Measurements from ENCODE around the gene MAP7.
A peak's percentile ranks its signal among the peaks of the same experiment; 100 is the strongest.
"Not testable (repeated sequence)": the region's sequence is repeated elsewhere in the genome, so short reads cannot be mapped to it uniquely, and the experiment has no call there.

MAP7 gene

GRCh38 chr6:136411025-136411325 is 139.2 kb downstream of the MAP7 start:
- DNase-seq (ENCODE audit: insufficient read length, low spot score) (no peak), FAIRE-seq (no peak)

GRCh38 chr6:136410201-136411024 is 139.8 kb downstream of the MAP7 start:
- FAIRE-seq (no peak), DNase-seq (ENCODE audit: insufficient read length, low spot score) (no peak)
- no peak for TF ChIP-seq POLR2A (IDR thresholded peaks at IDR 0.05; ENCODE audit: low read depth, low read length)

More at GRCh38 chr6:136411025-136411325, 139.2 kb downstream of the MAP7 start:
- no peak for TF ChIP-seq POLR2A (IDR thresholded peaks at IDR 0.05; ENCODE audit: low read depth, low read length)

- DNase-seq (ENCODE audit: insufficient read length, low spot score) (no peak), FAIRE-seq (no peak)
- TF ChIP-seq POLR2A (IDR thresholded peaks at IDR 0.05; ENCODE audit: low read depth, low read length), result no peak
These were observed 140.6 kb downstream of the MAP7 start for GRCh38 chr6:136409597-136409996.

GRCh38 chr6:136408204-136408603 is 142.0 kb downstream of the MAP7 start:
- FAIRE-seq, result no peak
- no peak for DNase-seq (ENCODE audit: insufficient read length, low spot score)
- TF ChIP-seq POLR2A (IDR thresholded peaks at IDR 0.05; ENCODE audit: low read depth, low read length), result no peak

GRCh38 chr6:136405420-136406029 is 144.7 kb downstream of the MAP7 start:
- no peak for FAIRE-seq
- no peak for TF ChIP-seq POLR2A (IDR thresholded peaks at IDR 0.05; ENCODE audit: low read depth, low read length)
- no peak for DNase-seq (ENCODE audit: insufficient read length, low spot score)

- FAIRE-seq (no peak), DNase-seq (ENCODE audit: insufficient read length, low spot score) (no peak)
- no peak for TF ChIP-seq POLR2A (IDR thresholded peaks at IDR 0.05; ENCODE audit: low read depth, low read length)
These were observed 145.4 kb downstream of the MAP7 start for GRCh38 chr6:136404627-136405419.

- FAIRE-seq, result no peak
- no peak for TF ChIP-seq POLR2A (IDR thresholded peaks at IDR 0.05; ENCODE audit: low read depth, low read length)
These were observed 146.2 kb downstream of the MAP7 start for GRCh38 chr6:136404007-136404406.

GRCh38 chr6:136403110-136403980 is 146.9 kb downstream of the MAP7 start:
- no peak for TF ChIP-seq POLR2A (IDR thresholded peaks at IDR 0.05; ENCODE audit: low read depth, low read length)
- FAIRE-seq (peak; percentile 86), DNase-seq (ENCODE audit: insufficient read length, low spot score) (peak; percentile 20)

More at GRCh38 chr6:136404007-136404406, 146.2 kb downstream of the MAP7 start:
- no peak for DNase-seq (ENCODE audit: insufficient read length, low spot score)

- no peak for DNase-seq (ENCODE audit: insufficient read length, low spot score)
- no peak for TF ChIP-seq POLR2A (IDR thresholded peaks at IDR 0.05; ENCODE audit: low read depth, low read length)
- no peak for FAIRE-seq
These were observed 148.5 kb downstream of the MAP7 start for GRCh38 chr6:136401749-136402148.

- not testable (repeated sequence) for FAIRE-seq; DNase-seq (ENCODE audit: insufficient read length, low spot score)
These were observed 149.0 kb downstream of the MAP7 start for GRCh38 chr6:136401236-136401635.

- FAIRE-seq, result no peak
- TF ChIP-seq POLR2A (IDR thresholded peaks at IDR 0.05; ENCODE audit: low read depth, low read length), result no peak
- no peak for DNase-seq (ENCODE audit: insufficient read length, low spot score)
These were observed 151.8 kb downstream of the MAP7 start for GRCh38 chr6:136398453-136398852.

- DNase-seq (ENCODE audit: insufficient read length, low spot score) (no peak), FAIRE-seq (no peak)
- TF ChIP-seq POLR2A (IDR thresholded peaks at IDR 0.05; ENCODE audit: low read depth, low read length), result no peak
These were observed 153.3 kb downstream of the MAP7 start for GRCh38 chr6:136396908-136397307.

GRCh38 chr6:136390959-136391358 is 159.3 kb downstream of the MAP7 start:
- DNase-seq (ENCODE audit: insufficient read length, low spot score); FAIRE-seq: not testable (repeated sequence)

- DNase-seq (ENCODE audit: insufficient read length, low spot score) (no peak), FAIRE-seq (no peak)
- no peak for TF ChIP-seq POLR2A (IDR thresholded peaks at IDR 0.05; ENCODE audit: low read depth, low read length)
These were observed 162.9 kb downstream of the MAP7 start for GRCh38 chr6:136387316-136387715.

All from H54 (cell line).